HepG2 (cell line): ENCODE results near the gene SPAG7. TPM values are rescaled to one million over a fixed set of nuclear protein-coding genes. Genes with fewer than 3 reads are reported as not detected.
A peak's percentile ranks its signal among the peaks of the same experiment; 100 is the strongest.

Source experiments
- ARHGAP35 ChIP-seq: sonication (generic); formaldehyde crosslinking; IDR thresholded peaks from 2 replicates; pipeline ENCODE4 v1.9.0; 2022; ENCODE audit warnings: mild to moderate bottlenecking, inconsistent platforms, moderate library complexity, missing genetic modification reagents, borderline replicate concordance
- CHD2 ChIP-seq: IDR thresholded peaks from 2 replicates; pipeline ENCODE4 v1.6.1; 2011; ENCODE audit warnings: low read depth, low read length, improper control_type of control experiment
- DNMT1 ChIP-seq: sonication (generic); formaldehyde crosslinking; IDR thresholded peaks from 2 replicates; pipeline ENCODE4 v1.5.1; 2020; ENCODE audit warnings: mild to moderate bottlenecking, missing genetic modification reagents
- EED ChIP-seq: sonication (generic); formaldehyde crosslinking; IDR thresholded peaks from 2 replicates; pipeline ENCODE4 v1.5.0; 2020; ENCODE audit warnings: mild to moderate bottlenecking, missing genetic modification reagents
- FOXK2 ChIP-seq: fragments of 450-650 bp; IDR thresholded peaks from 2 replicates; pipeline ENCODE4 v1.6.1; 2016
- FOXP1 ChIP-seq, 2 experiments: fragments of 450-650 bp in 1 of 2; IDR thresholded peaks; 2 replicates each; pipeline ENCODE4 v1.6.1; 2017 to 2018; ENCODE audit warnings: antibody characterized with exemption in 1 of 2
- HHEX ChIP-seq: IDR thresholded peaks from 2 replicates; pipeline ENCODE4 v1.6.1; 2016; ENCODE audit warnings: control low read depth
- IRX3 ChIP-seq: sonication (generic); formaldehyde crosslinking; IDR thresholded peaks from 2 replicates; pipeline ENCODE4 v1.8.1; 2023; ENCODE audit warnings: mild to moderate bottlenecking, low read depth, missing genetic modification reagents, borderline replicate concordance
- PLRG1 ChIP-seq: fragments of 450-650 bp; conservative IDR thresholded peaks from 2 replicates; pipeline ENCODE4 v1.6.1; 2016
- POLR2AphosphoS5 ChIP-seq: IDR thresholded peaks from 2 replicates; pipeline ENCODE4 v1.6.1; 2012; ENCODE audit warnings: low read depth, low read length
- PRPF4 ChIP-seq: fragments of 200-400 bp; formaldehyde crosslinking; IDR thresholded peaks from 2 replicates; pipeline ENCODE4 v1.6.1; 2016; ENCODE audit warnings: low read length, low read depth; ENCODE audit not compliant: poor library complexity, severe bottlenecking
- REXO4 ChIP-seq: sonication (generic); formaldehyde crosslinking; IDR thresholded peaks from 2 replicates; pipeline ENCODE4 v1.8.0; 2022; ENCODE audit warnings: missing genetic modification reagents, mild to moderate bottlenecking, borderline replicate concordance
- RNF2 ChIP-seq: fragments of 450-650 bp; conservative IDR thresholded peaks from 2 replicates; pipeline ENCODE4 v1.6.1; 2016; ENCODE audit warnings: low read depth
- SP140L ChIP-seq: sonication (generic); formaldehyde crosslinking; IDR thresholded peaks from 2 replicates; pipeline ENCODE4 v1.4.0; 2020; ENCODE audit warnings: missing genetic modification reagents, borderline replicate concordance
- ZBTB7B ChIP-seq: sonication (generic); formaldehyde crosslinking; IDR thresholded peaks from 2 replicates; pipeline ENCODE4 v1.4.0; 2020; ENCODE audit warnings: missing genetic modification reagents
- ZIK1 ChIP-seq: sonication (generic); formaldehyde crosslinking; IDR thresholded peaks from 2 replicates; pipeline ENCODE4 v1.5.0; 2020; ENCODE audit warnings: mild to moderate bottlenecking, low read depth, missing genetic modification reagents, borderline replicate concordance
- ZMYM4 ChIP-seq: sonication (generic); formaldehyde crosslinking; IDR thresholded peaks from 2 replicates; pipeline ENCODE4 v1.8.1; 2023; ENCODE audit warnings: mild to moderate bottlenecking, missing genetic modification reagents
- ZNF234 ChIP-seq: sonication (generic); formaldehyde crosslinking; conservative IDR thresholded peaks from 2 replicates; pipeline ENCODE4 v1.5.1; 2020; ENCODE audit warnings: mild to moderate bottlenecking, missing genetic modification reagents
- ZNF33A ChIP-seq: sonication (generic); formaldehyde crosslinking; IDR thresholded peaks from 2 replicates; pipeline ENCODE4 v1.5.1; 2020; ENCODE audit warnings: missing genetic modification reagents, mild to moderate bottlenecking, moderate library complexity, borderline replicate concordance
- ZNF605 ChIP-seq: sonication (generic); formaldehyde crosslinking; IDR thresholded peaks from 2 replicates; pipeline ENCODE4 v1.8.0; 2022; ENCODE audit warnings: mild to moderate bottlenecking, missing genetic modification reagents
- ZNF629 ChIP-seq: sonication (generic); formaldehyde crosslinking; conservative IDR thresholded peaks from 2 replicates; pipeline ENCODE4 v1.5.0; 2020; ENCODE audit warnings: missing genetic modification reagents
- ZNF709 ChIP-seq: sonication (generic); formaldehyde crosslinking; IDR thresholded peaks from 2 replicates; pipeline ENCODE4 v1.5.0; 2020; ENCODE audit warnings: mild to moderate bottlenecking, missing genetic modification reagents
- ZUFSP ChIP-seq: sonication (generic); formaldehyde crosslinking; IDR thresholded peaks from 2 replicates; pipeline ENCODE4 v1.9.0; 2021; ENCODE audit warnings: missing genetic modification reagents, mild to moderate bottlenecking, borderline replicate concordance
- polyA plus RNA-seq, 8 experiments: library from polyadenylated mRNA; depleted of rRNA in 3 of 8; stranded (reverse) in 7 of 8; unstranded in 1 of 8; fragments of >200 nt; fragmentation: Illumina TruSeq in 4 of 8; extraction: Trizol in 4 of 8; gene quantifications; 2 replicates each; pipeline versions ENCODE4 v1.2.1 to v1.2.3, GENCODE V29; 2011 to 2016; ENCODE audit warnings: low read depth in 4 of 8, missing spikeins in 1 of 8, mixed read lengths in 1 of 8; ENCODE audit not compliant: insufficient read depth in 1 of 8
- total RNA-seq, 5 experiments: library from RNA; depleted of rRNA; stranded (reverse); fragments of >200 nt; fragmentation: Illumina TruSeq; extraction: Trizol; gene quantifications; 2 replicates each; pipeline ENCODE4 v1.2.3, GENCODE V29; 2016; ENCODE audit warnings: low read depth in 1 of 5
- TF ChIP-seq, protein P1 (sequence below): sonication (generic); formaldehyde crosslinking; IDR thresholded peaks from 2 replicates; pipeline ENCODE4 v1.5.1; 2020; ENCODE audit warnings: missing genetic modification reagents, mild to moderate bottlenecking, borderline replicate concordance
- TF ChIP-seq, protein P2 (sequence below): sonication (generic); formaldehyde crosslinking; IDR thresholded peaks from 2 replicates; pipeline ENCODE4 v1.8.0; 2022; ENCODE audit warnings: low read depth, missing genetic modification reagents

Gene SPAG7
- total and polyA plus RNA-seq, 2 of the 13 experiments (the other 11 are each of a cell fraction or from before 2014, with no cell fraction given), result 51.0 to 59.0 TPM

GRCh38 chr17:4967539-4968485, at the start of gene SPAG7 (continued):
- TF ChIP-seq, protein P1, sequence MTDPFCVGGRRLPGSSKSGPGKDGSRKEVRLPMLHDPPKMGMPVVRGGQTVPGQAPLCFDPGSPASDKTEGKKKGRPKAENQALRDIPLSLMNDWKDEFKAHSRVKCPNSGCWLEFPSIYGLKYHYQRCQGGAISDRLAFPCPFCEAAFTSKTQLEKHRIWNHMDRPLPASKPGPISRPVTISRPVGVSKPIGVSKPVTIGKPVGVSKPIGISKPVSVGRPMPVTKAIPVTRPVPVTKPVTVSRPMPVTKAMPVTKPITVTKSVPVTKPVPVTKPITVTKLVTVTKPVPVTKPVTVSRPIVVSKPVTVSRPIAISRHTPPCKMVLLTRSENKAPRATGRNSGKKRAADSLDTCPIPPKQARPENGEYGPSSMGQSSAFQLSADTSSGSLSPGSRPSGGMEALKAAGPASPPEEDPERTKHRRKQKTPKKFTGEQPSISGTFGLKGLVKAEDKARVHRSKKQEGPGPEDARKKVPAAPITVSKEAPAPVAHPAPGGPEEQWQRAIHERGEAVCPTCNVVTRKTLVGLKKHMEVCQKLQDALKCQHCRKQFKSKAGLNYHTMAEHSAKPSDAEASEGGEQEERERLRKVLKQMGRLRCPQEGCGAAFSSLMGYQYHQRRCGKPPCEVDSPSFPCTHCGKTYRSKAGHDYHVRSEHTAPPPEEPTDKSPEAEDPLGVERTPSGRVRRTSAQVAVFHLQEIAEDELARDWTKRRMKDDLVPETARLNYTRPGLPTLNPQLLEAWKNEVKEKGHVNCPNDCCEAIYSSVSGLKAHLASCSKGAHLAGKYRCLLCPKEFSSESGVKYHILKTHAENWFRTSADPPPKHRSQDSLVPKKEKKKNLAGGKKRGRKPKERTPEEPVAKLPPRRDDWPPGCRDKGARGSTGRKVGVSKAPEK (CRISPR knock-in tag), result no peak
- TF ChIP-seq PLRG1 (no peak), HHEX (CRISPR knock-in tag) (no peak), ZUFSP (no peak), DNMT1 (no peak; the same call in 1 of the 2 replicates), EED (CRISPR knock-in tag) (no peak), ZIK1 (CRISPR knock-in tag) (no peak), REXO4 (CRISPR knock-in tag) (no peak), RNF2 (0 out of 2 replicates have a peak, but pooled peaks have one; percentile 11), SP140L (CRISPR knock-in tag) (no peak), ZBTB7B (CRISPR knock-in tag) (peak; percentile 99), ARHGAP35 (CRISPR knock-in tag) (peak; percentile 58; the same call in 1 of the 2 replicates), FOXP1 (IDR thresholded peaks at IDR 0.05) (no peak), FOXP1 (CRISPR knock-in tag; IDR thresholded peaks at IDR 0.05) (no peak), FOXK2 (no peak), POLR2AphosphoS5 (peak; percentile 80), ZNF709 (peak; percentile 84), CHD2 (no peak), PRPF4 (no peak), ZMYM4 (CRISPR knock-in tag) (peak; percentile 76), ZNF33A (CRISPR knock-in tag) (no peak), ZNF629 (CRISPR knock-in tag) (no peak), ZNF234 (CRISPR knock-in tag) (no peak), ZNF605 (CRISPR knock-in tag) (peak; percentile 70; the same call in 1 of the 2 replicates), IRX3 (CRISPR knock-in tag) (no peak)
- TF ChIP-seq, protein P2, sequence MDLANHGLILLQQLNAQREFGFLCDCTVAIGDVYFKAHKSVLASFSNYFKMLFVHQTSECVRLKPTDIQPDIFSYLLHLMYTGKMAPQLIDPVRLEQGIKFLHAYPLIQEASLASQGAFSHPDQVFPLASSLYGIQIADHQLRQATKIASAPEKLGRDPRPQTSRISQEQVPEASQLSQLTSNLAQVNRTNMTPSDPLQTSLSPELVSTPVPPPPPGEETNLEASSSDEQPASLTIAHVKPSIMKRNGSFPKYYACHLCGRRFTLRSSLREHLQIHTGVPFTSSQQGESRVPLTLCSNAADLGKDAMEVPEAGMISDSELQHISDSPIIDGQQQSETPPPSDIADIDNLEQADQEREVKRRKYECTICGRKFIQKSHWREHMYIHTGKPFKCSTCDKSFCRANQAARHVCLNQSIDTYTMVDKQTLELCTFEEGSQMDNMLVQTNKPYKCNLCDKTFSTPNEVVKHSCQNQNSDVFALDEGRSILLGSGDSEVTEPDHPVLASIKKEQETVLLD (CRISPR knock-in tag), result peak; percentile 64; the same call in 1 of the 2 replicates
